ENCODE results near the gene ARID3A. TPM values are rescaled to one million over a fixed set of nuclear protein-coding genes. Genes with fewer than 3 reads are reported as not detected.
A peak's percentile ranks its signal among the peaks of the same experiment; 100 is the strongest.

Gene ARID3A
- total and polyA plus RNA-seq, 2 of the 13 experiments (the other 11 are each of a cell fraction or from before 2014, with no cell fraction given) = 71.3 to 77.9 TPM

DNA sequence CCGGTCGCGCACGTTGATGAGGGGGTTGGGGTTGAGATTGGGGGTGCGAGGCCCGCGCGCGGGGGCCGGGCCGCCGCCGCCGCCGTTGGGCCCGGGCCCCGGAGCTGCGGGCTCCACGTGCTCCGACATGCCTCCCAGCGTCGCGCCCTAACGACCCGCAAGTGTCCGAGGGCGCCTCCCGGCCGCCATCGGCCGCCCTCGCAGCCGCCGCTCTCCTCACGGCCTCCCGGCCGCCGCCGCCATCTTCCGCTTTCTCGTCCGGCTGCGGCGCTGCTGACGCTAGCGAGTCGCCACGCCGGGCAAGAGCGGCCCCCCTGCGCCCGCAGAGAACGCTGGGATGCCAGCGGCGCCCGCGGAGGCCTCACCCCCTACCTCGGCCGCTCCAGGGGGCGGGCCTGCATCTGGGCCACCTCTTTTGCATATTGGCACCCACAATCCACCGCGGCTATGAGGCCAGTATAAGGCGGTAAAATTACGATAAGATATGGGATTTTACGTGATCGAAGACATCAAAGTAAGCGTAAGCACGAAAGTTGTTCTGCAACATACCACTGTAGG is 95.1 kb downstream of the ARID3A start, which contains the start of gene TMEM259 (continued):
- TF ChIP-seq ZBTB20 (CRISPR knock-in tag; IDR thresholded peaks at IDR 0.05; ENCODE audit: borderline replicate concordance, low read depth) (no peak), ZNF235 (CRISPR knock-in tag; IDR thresholded peaks at IDR 0.05; ENCODE audit: borderline replicate concordance) (no peak), ZFYVE20 (CRISPR knock-in tag; IDR thresholded peaks at IDR 0.05; ENCODE audit: borderline replicate concordance, low read depth) (no peak), ZNF432 (CRISPR knock-in tag; IDR thresholded peaks at IDR 0.05; ENCODE audit: borderline replicate concordance) (0 out of 2 replicates have a peak, but pooled peaks have one; percentile 3), ZNF121 (CRISPR knock-in tag; IDR thresholded peaks at IDR 0.05) (no peak), NFRKB (IDR thresholded peaks at IDR 0.05) (no peak), JARID2 (CRISPR knock-in tag; IDR thresholded peaks at IDR 0.05; ENCODE audit: insufficient replicate concordance) (no peak), KMT2B (CRISPR knock-in tag; IDR thresholded peaks at IDR 0.05) (peak; percentile 44; the same call in 1 of the 2 replicates), IKZF5 (CRISPR knock-in tag; IDR thresholded peaks at IDR 0.05) (no peak; the same call in 1 of the 2 replicates), PCBP2 (optimal IDR thresholded peaks at IDR 0.05; ENCODE audit: low read depth, low read length, poor library complexity, severe bottlenecking) (no peak), HNRNPK (IDR thresholded peaks at IDR 0.05; ENCODE audit: low read depth, low read length, poor library complexity, severe bottlenecking) (peak; percentile 39), ZSCAN9 (CRISPR knock-in tag; IDR thresholded peaks at IDR 0.05; ENCODE audit: borderline replicate concordance) (no peak), ZNF615 (CRISPR knock-in tag; IDR thresholded peaks at IDR 0.05; ENCODE audit: borderline replicate concordance) (no peak), NR2C2 (CRISPR knock-in tag; IDR thresholded peaks at IDR 0.05; ENCODE audit: borderline replicate concordance) (peak; percentile 75; the same call in 1 of the 2 replicates), FOSL2 (CRISPR knock-in tag; IDR thresholded peaks at IDR 0.05) (no peak), FOXM1 (CRISPR knock-in tag; IDR thresholded peaks at IDR 0.05) (no peak)
- TF ChIP-seq, protein P1, sequence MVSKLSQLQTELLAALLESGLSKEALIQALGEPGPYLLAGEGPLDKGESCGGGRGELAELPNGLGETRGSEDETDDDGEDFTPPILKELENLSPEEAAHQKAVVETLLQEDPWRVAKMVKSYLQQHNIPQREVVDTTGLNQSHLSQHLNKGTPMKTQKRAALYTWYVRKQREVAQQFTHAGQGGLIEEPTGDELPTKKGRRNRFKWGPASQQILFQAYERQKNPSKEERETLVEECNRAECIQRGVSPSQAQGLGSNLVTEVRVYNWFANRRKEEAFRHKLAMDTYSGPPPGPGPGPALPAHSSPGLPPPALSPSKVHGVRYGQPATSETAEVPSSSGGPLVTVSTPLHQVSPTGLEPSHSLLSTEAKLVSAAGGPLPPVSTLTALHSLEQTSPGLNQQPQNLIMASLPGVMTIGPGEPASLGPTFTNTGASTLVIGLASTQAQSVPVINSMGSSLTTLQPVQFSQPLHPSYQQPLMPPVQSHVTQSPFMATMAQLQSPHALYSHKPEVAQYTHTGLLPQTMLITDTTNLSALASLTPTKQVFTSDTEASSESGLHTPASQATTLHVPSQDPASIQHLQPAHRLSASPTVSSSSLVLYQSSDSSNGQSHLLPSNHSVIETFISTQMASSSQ (IDR thresholded peaks at IDR 0.05; ENCODE audit: low read depth) = no peak
- TF ChIP-seq, protein P1 (CRISPR knock-in tag; IDR thresholded peaks at IDR 0.05; ENCODE audit: borderline replicate concordance) = no peak; the same call in 1 of the 2 replicates
- TF ChIP-seq, protein P2, sequence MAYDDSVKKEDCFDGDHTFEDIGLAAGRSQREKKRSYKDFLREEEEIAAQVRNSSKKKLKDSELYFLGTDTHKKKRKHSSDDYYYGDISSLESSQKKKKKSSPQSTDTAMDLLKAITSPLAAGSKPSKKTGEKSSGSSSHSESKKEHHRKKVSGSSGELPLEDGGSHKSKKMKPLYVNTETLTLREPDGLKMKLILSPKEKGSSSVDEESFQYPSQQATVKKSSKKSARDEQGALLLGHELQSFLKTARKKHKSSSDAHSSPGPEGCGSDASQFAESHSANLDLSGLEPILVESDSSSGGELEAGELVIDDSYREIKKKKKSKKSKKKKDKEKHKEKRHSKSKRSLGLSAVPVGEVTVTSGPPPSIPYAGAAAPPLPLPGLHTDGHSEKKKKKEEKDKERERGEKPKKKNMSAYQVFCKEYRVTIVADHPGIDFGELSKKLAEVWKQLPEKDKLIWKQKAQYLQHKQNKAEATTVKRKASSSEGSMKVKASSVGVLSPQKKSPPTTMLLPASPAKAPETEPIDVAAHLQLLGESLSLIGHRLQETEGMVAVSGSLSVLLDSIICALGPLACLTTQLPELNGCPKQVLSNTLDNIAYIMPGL (CRISPR knock-in tag; IDR thresholded peaks at IDR 0.05; ENCODE audit: borderline replicate concordance in 1 of 2, low read depth in 1 of 2) = peak in 1 of 2 experiments; percentile 90; a peak in 1 of 4 replicates
- TF ChIP-seq, protein P3, sequence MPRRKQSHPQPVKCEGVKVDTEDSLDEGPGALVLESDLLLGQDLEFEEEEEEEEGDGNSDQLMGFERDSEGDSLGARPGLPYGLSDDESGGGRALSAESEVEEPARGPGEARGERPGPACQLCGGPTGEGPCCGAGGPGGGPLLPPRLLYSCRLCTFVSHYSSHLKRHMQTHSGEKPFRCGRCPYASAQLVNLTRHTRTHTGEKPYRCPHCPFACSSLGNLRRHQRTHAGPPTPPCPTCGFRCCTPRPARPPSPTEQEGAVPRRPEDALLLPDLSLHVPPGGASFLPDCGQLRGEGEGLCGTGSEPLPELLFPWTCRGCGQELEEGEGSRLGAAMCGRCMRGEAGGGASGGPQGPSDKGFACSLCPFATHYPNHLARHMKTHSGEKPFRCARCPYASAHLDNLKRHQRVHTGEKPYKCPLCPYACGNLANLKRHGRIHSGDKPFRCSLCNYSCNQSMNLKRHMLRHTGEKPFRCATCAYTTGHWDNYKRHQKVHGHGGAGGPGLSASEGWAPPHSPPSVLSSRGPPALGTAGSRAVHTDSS (CRISPR knock-in tag; conservative IDR thresholded peaks at IDR 0.05) = no peak

Measured in HepG2 (cell line).